K562 (cell line): ENCODE measurements around the gene PRKCE. TPM values are rescaled to one million over a fixed set of nuclear protein-coding genes. Genes with fewer than 3 reads are reported as not detected.

ENCODE experiments used
- ATAC-seq: fragments of 200-7000 bp; cut with Tn5 transposase; 3 replicates; pipeline ENCODE4 v1.9.1; 2020; ENCODE audit warnings: moderate library complexity
- BruUV-seq: library from RNA; stranded (reverse); fragments of 400-500 nt; replicated peaks from 2 replicates; lab custom pipeline; 2021; lab: Mats Ljungman, UMichigan
- CTCF ChIA-PET: fragments of 300-600 bp; formaldehyde crosslinking; extraction: SDS; loops from one replicate; lab custom pipeline; 2021; ENCODE audit warnings: low intra/inter-chr PET ratio; lab: Yijun Ruan, JAX
- POLR2A ChIA-PET: fragments of 300-600, 350-650 bp; sonication (Branson Sonifier 250); formaldehyde crosslinking; extraction: SDS; loops from one replicate; lab custom pipeline; 2021; ENCODE audit warnings: antibody characterized with exemption, inconsistent platforms; lab: Yijun Ruan, JAX
- DNase-seq, 4 experiments: peaks; one replicate each; pipeline versions ENCODE4 v3.0.0 to v3.0.0-alpha.2; 2011 to 2018; ENCODE audit warnings: low spot score in 3 of 4, mixed read lengths in 3 of 4; ENCODE audit errors: extremely low read depth in 1 of 4
- FAIRE-seq: peaks from 2 replicates; lab custom pipeline; 2011; peaks lifted over from hg19 to GRCh38; lab: Jason Lieb, UNC
- H2AFZ ChIP-seq: 2 replicates; pipeline ENCODE4 v1.6.0; 2011; ENCODE audit warnings: low read depth, low read length, control low read depth, inconsistent platforms
- H3K27ac ChIP-seq: fragments of 200-600 bp; 3 replicates; pipeline ENCODE4 v1.8.0; 2011; ENCODE audit warnings: low read depth, mild to moderate bottlenecking, control low read depth, inconsistent platforms, low read length, moderate library complexity, mixed read lengths; ENCODE audit errors: extremely low read depth
- H3K27me3 ChIP-seq, 2 experiments: fragments of 300-600 bp in 1 of 2; 2 replicates in 1 of 2; 3 replicates in 1 of 2; pipeline versions ENCODE4 v1.6.0 to v1.8.0; 2011; ENCODE audit warnings: inconsistent platforms in 2 of 2, low read length in 2 of 2, mild to moderate bottlenecking in 1 of 2, mixed read lengths in 1 of 2, moderate library complexity in 1 of 2; ENCODE audit not compliant: control insufficient read depth in 2 of 2, insufficient read depth in 2 of 2
- H3K36me3 ChIP-seq: fragments of 300-600 bp; 3 replicates; pipeline ENCODE4 v1.8.0; 2011; ENCODE audit warnings: mild to moderate bottlenecking, low read length, inconsistent platforms; ENCODE audit not compliant: control insufficient read depth, insufficient read depth
- H3K4me1 ChIP-seq, 2 experiments: fragments of 200-600 bp in 1 of 2; replicated peaks in 1 of 2; 2 replicates in 1 of 2; 3 replicates in 1 of 2; pipeline versions ENCODE4 v1.5.1 to v1.8.0; 2011; ENCODE audit warnings: inconsistent platforms in 2 of 2, low read length in 2 of 2, mild to moderate bottlenecking in 1 of 2, mixed read lengths in 1 of 2, moderate library complexity in 1 of 2; ENCODE audit not compliant: control insufficient read depth in 2 of 2, insufficient read depth in 2 of 2
- H3K4me2 ChIP-seq: 2 replicates; pipeline ENCODE4 v1.6.1; 2011; ENCODE audit warnings: low read length, control low read depth, inconsistent platforms, mixed read lengths; ENCODE audit not compliant: insufficient read depth
- H3K4me3 ChIP-seq: fragments of 200-600 bp; sonication (generic), shearing (Covaris generic); 2 replicates; pipeline ENCODE4 v1.5.1; 2016; ENCODE audit warnings: control low read depth, inconsistent platforms
- H3K79me2 ChIP-seq: fragments of 200-600 bp; 3 replicates; pipeline ENCODE4 v1.8.0; 2011; ENCODE audit warnings: low read length, inconsistent platforms; ENCODE audit not compliant: control insufficient read depth, insufficient read depth
- H3K9ac ChIP-seq, 2 experiments: 2 replicates each; pipeline versions ENCODE4 v1.6.0 to v1.6.1; 2011; ENCODE audit warnings: low read depth in 2 of 2, low read length in 2 of 2, control low read depth in 1 of 2, inconsistent platforms in 1 of 2, mild to moderate bottlenecking in 1 of 2, mixed read lengths in 1 of 2; ENCODE audit not compliant: insufficient read depth in 1 of 2
- H3K9me1 ChIP-seq: one replicate; pipeline ENCODE4 v1.6.0; 2011; ENCODE audit warnings: inconsistent platforms, mild to moderate bottlenecking, low read length, moderate library complexity; ENCODE audit not compliant: control insufficient read depth, insufficient read depth
- H3K9me3 ChIP-seq: replicated peaks from 2 replicates; pipeline ENCODE4 v1.5.1; 2011; ENCODE audit warnings: low read depth, low read length, inconsistent platforms; ENCODE audit not compliant: control insufficient read depth, insufficient read depth
- H4K20me1 ChIP-seq: replicated peaks from 2 replicates; pipeline ENCODE4 v1.6.1; 2011; ENCODE audit warnings: low read length, inconsistent platforms, mixed read lengths; ENCODE audit not compliant: control insufficient read depth, insufficient read depth
- MEF2A ChIP-seq: IDR thresholded peaks from 2 replicates; pipeline ENCODE4 v1.6.1; 2011; ENCODE audit warnings: low read depth, mild to moderate bottlenecking, low read length, moderate library complexity; ENCODE audit not compliant: control insufficient read depth
- PKNOX1 ChIP-seq: fragments of 450-650 bp; IDR thresholded peaks from 2 replicates; pipeline ENCODE4 v1.6.1; 2016
- ZC3H8 ChIP-seq: fragments of 450-650 bp; IDR thresholded peaks from 2 replicates; pipeline ENCODE4 v1.6.1; 2017
- ZNF518B ChIP-seq: fragments of 250-450 bp; sonication (Bioruptor Pico); IDR thresholded peaks from 2 replicates; pipeline ENCODE4 v1.5.0; 2021; ENCODE audit warnings: mild to moderate bottlenecking, moderate library complexity
- ZNF766 ChIP-seq: fragments of 200-800 bp; sonication (Bioruptor generic); conservative IDR thresholded peaks from 2 replicates; pipeline ENCODE4 v1.6.1; 2016; ENCODE audit warnings: missing genetic modification characterization, missing compliant biosample characterization
- WGBS: fragments of 100-300 bp; shearing (Covaris generic); methylation state at CpG from one replicate; pipeline ENCODE4 v1.1.6; 2016; ENCODE audit warnings: low coverage, mixed read lengths; ENCODE audit not compliant: insufficient coverage; ENCODE audit errors: missing lambda C conversion rate; 5-methylcytosine and 5-hydroxymethylcytosine counted together
- in situ Hi-C: fragments of 300-500 bp; cut with MboI; formaldehyde crosslinking; loops from 4 replicates; pipeline ENCODE4 v1.15.0; 2018; ENCODE audit warnings: inconsistent platforms, mixed read lengths
- intact Hi-C: fragments of 100-400 bp; cut with micrococcal nuclease; formaldehyde crosslinking; loops from 2 replicates; pipeline ENCODE4 v1.14.2; 2022
- polyA plus RNA-seq, 8 experiments: library from polyadenylated mRNA; depleted of rRNA in 4 of 8; stranded (reverse) in 5 of 8; unstranded in 3 of 8; fragments of >200 nt; fragmentation: Nextera tagmentation in 2 of 8; fragmentation: Illumina TruSeq in 1 of 8; extraction: Ambion mirVana in 2 of 8; extraction: Trizol in 1 of 8; gene quantifications; 2 replicates each; pipeline versions ENCODE4 v1.2.1 to v1.2.3, GENCODE V29; 2011 to 2014; ENCODE audit warnings: inconsistent platforms in 1 of 8, missing spikeins in 1 of 8
- total RNA-seq, 7 experiments: library from RNA; depleted of rRNA in 6 of 7; stranded (reverse); fragments of >200 nt in 6 of 7; fragmentation: Illumina TruSeq in 2 of 7; extraction: Trizol in 2 of 7; gene quantifications; 2 replicates each; pipeline versions ENCODE4 v1.2.1 to v1.2.3, GENCODE V29; 2011 to 2021; ENCODE audit warnings: low replicate concordance in 1 of 7

PRKCE gene
- total and polyA plus RNA-seq, 9 of the 15 experiments (the other 6 are each of a cell fraction or from before 2014, with no cell fraction given) = 0.06 to 1.0 (median 0.22) TPM; not detected in 1

DNA sequence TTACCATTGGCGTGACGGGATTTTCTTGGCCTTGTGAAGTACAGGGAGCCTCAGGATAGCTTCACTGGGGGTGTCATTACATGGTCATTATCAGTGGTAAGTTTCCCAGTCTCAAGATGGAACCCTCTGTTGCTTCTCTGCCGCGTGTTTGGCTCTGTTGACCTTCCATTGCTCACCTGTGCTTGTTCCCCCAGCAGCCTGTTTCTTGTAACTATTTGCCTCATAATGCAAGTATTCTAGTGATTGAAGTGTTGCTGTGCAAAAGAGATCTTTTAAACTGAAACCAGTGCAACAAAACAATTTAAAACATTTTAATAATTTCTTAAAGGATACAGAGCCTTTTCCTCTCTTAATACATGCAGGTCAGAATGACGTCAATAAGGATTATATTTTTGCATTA lies 24.6 kb downstream of the PRKCE start:
- no peak for DNase-seq
- no peak overlapping the region for H3K9ac ChIP-seq
- H2AFZ ChIP-seq = no peak overlapping the region
- no peak overlapping the region for H3K27ac ChIP-seq
- intact Hi-C loops = no loop called here
- 20% methylated on average over 5 of the region's 5 CpGs for WGBS
- in situ Hi-C loops = no loop called here
- no peaks in the 10 kb centered on the region for H3K36me3 ChIP-seq
- BruUV-seq = no TSS peak
- no peaks in the 10 kb centered on the region for H3K9me3 ChIP-seq
- no peak for TF ChIP-seq MEF2A
- no peak for TF ChIP-seq ZC3H8
- TF ChIP-seq PKNOX1 = no peak
- TF ChIP-seq ZNF518B (CRISPR knock-in tag) = no peak
- TF ChIP-seq ZNF766 (CRISPR knock-in tag) = no peak
- peaks cover 11 to 12% of the 10 kb centered on the region in 2 experiments; a peak in 3 of 5 replicates for H3K27me3 ChIP-seq
- no peaks in the 10 kb centered on the region; a peak in 1 of 5 replicates for H3K4me1 ChIP-seq
- POLR2A ChIA-PET = no interaction called here
- no peak overlapping the region for H3K4me3 ChIP-seq
- FAIRE-seq = no peak
- no peaks in the 10 kb centered on the region for H4K20me1 ChIP-seq
- CTCF ChIA-PET = no interaction called here
- H3K79me2 ChIP-seq = no peaks in the 10 kb centered on the region
- H3K9me1 ChIP-seq = no peaks in the 10 kb centered on the region
- H3K4me2 ChIP-seq = no peak overlapping the region
- ATAC-seq = no peak
